OCI-LY3 (cell line): ENCODE results near the gene SELENOH.
"Not testable (repeated sequence)": the region's sequence is repeated elsewhere in the genome, so short reads cannot be mapped to it uniquely, and the experiment has no call there.

Source experiments
- H2AFZ ChIP-seq: fragments of 200-600, 300-600 bp; shearing (Covaris generic); 2 replicates; pipeline ENCODE4 v1.6.0; 2014; ENCODE audit warnings: antibody characterized with exemption, low read depth, low read length
- H3K27ac ChIP-seq: fragments of 200-600, 300-600 bp; sonication (generic); 2 replicates; pipeline ENCODE4 v1.5.1; 2014; ENCODE audit warnings: mild to moderate bottlenecking, low read length, moderate library complexity, mixed read lengths
- H3K27me3 ChIP-seq: fragments of 200-600, 300-600 bp; sonication (generic); 2 replicates; pipeline ENCODE4 v1.6.1; 2014; ENCODE audit warnings: low read depth, low read length, mixed read lengths
- H3K36me3 ChIP-seq: fragments of 200-600, 300-600 bp; sonication (generic); replicated peaks from 2 replicates; pipeline ENCODE3; 2014; ENCODE audit warnings: low read depth, low read length, mixed read lengths
- H3K4me1 ChIP-seq: fragments of 300-600, 200-600 bp; sonication (generic); 2 replicates; pipeline ENCODE4 v1.6.1; 2014; ENCODE audit warnings: low read length, mixed read lengths
- H3K4me2 ChIP-seq: fragments of 200-600, 300-600 bp; sonication (generic); 2 replicates; pipeline ENCODE4 v1.6.1; 2014; ENCODE audit warnings: low read length, mixed read lengths
- H3K4me3 ChIP-seq: fragments of 300-600, 200-600 bp; sonication (generic); 2 replicates; pipeline ENCODE4 v1.5.1; 2014; ENCODE audit warnings: antibody characterized with exemption, mild to moderate bottlenecking, low read length, moderate library complexity
- H3K79me2 ChIP-seq: fragments of 300-600, 200-600 bp; shearing (Covaris generic); 2 replicates; pipeline ENCODE4 v1.6.1; 2014; ENCODE audit warnings: mild to moderate bottlenecking, low read length, mixed read lengths
- H3K9ac ChIP-seq: fragments of 300-600, 200-600 bp; shearing (Covaris generic); 2 replicates; pipeline ENCODE4 v1.6.0; 2014; ENCODE audit warnings: mild to moderate bottlenecking, low read length, moderate library complexity
- H3K9me3 ChIP-seq: fragments of 200-600, 300-600 bp; shearing (Covaris generic); 2 replicates; pipeline ENCODE4 v1.6.1; 2014; ENCODE audit warnings: low read length, mixed read lengths; ENCODE audit not compliant: insufficient read depth
- H4K20me1 ChIP-seq: fragments of 200-600, 300-600 bp; sonication (generic); 2 replicates; pipeline ENCODE4 v1.6.1; 2016; ENCODE audit warnings: low read length, mixed read lengths; ENCODE audit not compliant: insufficient read depth
- EZH2phosphoT487 ChIP-seq: fragments of 200-600 bp; shearing (Covaris generic); IDR thresholded peaks from 2 replicates; pipeline ENCODE4 v1.6.1; 2018; ENCODE audit warnings: antibody characterized with exemption, mixed run types, low read depth
- TF ChIP-seq, protein P1 (sequence below): fragments of 200-600, 300-600 bp; sonication (generic); IDR thresholded peaks from 2 replicates; pipeline ENCODE4 v1.5.1; 2014; ENCODE audit warnings: antibody characterized with exemption, low read length, low read depth

The SELENOH gene

DNA sequence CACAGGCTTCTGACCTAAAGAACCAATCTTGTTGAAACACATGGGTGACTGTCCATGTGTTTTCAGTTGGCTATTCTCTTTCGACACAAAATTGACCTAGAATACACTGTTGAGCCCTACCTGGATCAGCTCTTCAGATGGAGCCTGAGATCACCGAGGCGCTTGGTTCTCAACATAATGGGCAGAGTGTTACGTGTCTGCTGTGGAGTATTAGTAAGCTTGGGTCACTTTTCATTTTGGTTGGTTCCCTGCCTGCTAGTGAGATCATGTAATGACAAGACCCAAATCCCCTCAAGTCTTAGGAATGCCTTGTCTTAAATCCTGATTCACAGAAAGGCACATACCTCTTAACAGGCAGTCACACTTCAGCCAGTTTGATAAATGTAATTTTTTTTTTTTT, 38.0 kb upstream of the SELENOH start:
- no peak for TF ChIP-seq EZH2phosphoT487
- TF ChIP-seq, protein P1, sequence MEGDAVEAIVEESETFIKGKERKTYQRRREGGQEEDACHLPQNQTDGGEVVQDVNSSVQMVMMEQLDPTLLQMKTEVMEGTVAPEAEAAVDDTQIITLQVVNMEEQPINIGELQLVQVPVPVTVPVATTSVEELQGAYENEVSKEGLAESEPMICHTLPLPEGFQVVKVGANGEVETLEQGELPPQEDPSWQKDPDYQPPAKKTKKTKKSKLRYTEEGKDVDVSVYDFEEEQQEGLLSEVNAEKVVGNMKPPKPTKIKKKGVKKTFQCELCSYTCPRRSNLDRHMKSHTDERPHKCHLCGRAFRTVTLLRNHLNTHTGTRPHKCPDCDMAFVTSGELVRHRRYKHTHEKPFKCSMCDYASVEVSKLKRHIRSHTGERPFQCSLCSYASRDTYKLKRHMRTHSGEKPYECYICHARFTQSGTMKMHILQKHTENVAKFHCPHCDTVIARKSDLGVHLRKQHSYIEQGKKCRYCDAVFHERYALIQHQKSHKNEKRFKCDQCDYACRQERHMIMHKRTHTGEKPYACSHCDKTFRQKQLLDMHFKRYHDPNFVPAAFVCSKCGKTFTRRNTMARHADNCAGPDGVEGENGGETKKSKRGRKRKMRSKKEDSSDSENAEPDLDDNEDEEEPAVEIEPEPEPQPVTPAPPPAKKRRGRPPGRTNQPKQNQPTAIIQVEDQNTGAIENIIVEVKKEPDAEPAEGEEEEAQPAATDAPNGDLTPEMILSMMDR: no peak
- H3K36me3 ChIP-seq: peaks cover 55% of the 10 kb centered on the region
- no peak overlapping the region for H3K27ac ChIP-seq
- H3K79me2 ChIP-seq: 0 out of 2 replicates have a peak, but pooled peaks cover 5% of the 10 kb centered on the region
- H4K20me1 ChIP-seq: no peaks in the 10 kb centered on the region
- H3K4me2 ChIP-seq: no peak overlapping the region
- no peaks in the 10 kb centered on the region for H3K4me1 ChIP-seq
- no peak overlapping the region for H3K9ac ChIP-seq
- H3K4me3 ChIP-seq: no peak overlapping the region
- H2AFZ ChIP-seq: no peak overlapping the region
- H3K9me3 ChIP-seq: no peaks in the 10 kb centered on the region
- H3K27me3 ChIP-seq: no peaks in the 10 kb centered on the region

DNA sequence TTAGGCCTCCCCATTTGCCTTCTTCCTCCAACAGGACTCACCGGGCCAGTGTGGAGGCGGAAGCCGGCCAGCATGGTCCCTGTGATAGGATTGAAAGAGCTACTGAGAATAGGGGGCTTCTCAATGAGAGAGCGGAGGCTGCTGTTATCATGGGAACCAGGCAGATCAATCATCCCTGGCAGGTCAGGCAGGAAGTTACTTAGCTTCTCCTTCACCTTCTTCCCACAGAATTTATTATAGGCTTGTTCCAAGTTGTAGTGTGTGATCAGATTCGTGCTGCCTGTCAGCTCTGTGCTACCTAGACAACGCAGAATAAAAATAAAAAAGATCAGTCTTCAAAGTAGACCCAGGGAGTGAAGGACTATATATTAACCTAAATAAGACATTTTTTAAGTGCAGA, 36.4 kb upstream of the SELENOH start:
- Histone ChIP-seq H4K20me1 (no peaks in the 10 kb centered on the region; the same call in 1 of the 2 replicates), H3K36me3 (peaks cover 40% of the 10 kb centered on the region)

DNA sequence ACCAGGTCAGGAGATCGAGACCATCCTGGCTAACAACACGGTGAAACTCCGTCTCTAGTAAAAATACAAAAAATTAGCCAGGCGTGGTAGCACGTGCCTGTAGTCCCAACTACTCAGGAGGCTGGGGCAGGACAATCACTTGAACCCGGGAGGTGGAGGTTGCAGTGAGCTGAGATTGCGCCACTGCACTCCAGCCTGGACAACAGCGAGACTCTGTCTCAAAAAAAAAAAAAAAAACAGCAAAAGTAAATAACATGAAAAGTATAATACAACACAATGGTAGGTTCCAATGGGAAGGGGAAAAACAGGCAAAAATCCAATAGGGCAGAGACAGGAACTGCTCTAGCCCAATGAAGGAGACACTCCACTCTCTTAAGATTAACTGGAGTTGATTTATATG, 35.9 kb upstream of the SELENOH start:
- peaks cover 38% of the 10 kb centered on the region for H3K36me3 ChIP-seq
- H3K79me2 ChIP-seq: peaks cover 11% of the 10 kb centered on the region
- not testable (repeated sequence) for H3K9me3 ChIP-seq, H3K4me3 ChIP-seq, H2AFZ ChIP-seq, H3K4me2 ChIP-seq, H3K27ac ChIP-seq, H3K9ac ChIP-seq, H3K27me3 ChIP-seq, H4K20me1 ChIP-seq
- peaks cover 11% of the 10 kb centered on the region for H3K4me1 ChIP-seq

More for the DNA sequence above, 36.4 kb upstream of the SELENOH start:
- Histone ChIP-seq H3K9me3 (no peaks in the 10 kb centered on the region), H3K4me2 (no peak overlapping the region), H3K4me1 (peaks cover 6% of the 10 kb centered on the region), H3K79me2 (peaks cover 6% of the 10 kb centered on the region), H3K9ac (no peak overlapping the region), H2AFZ (no peak overlapping the region), H3K4me3 (no peak overlapping the region), H3K27ac (no peak overlapping the region), H3K27me3 (no peaks in the 10 kb centered on the region)
- TF ChIP-seq EZH2phosphoT487: no peak
- TF ChIP-seq, protein P1: no peak

DNA sequence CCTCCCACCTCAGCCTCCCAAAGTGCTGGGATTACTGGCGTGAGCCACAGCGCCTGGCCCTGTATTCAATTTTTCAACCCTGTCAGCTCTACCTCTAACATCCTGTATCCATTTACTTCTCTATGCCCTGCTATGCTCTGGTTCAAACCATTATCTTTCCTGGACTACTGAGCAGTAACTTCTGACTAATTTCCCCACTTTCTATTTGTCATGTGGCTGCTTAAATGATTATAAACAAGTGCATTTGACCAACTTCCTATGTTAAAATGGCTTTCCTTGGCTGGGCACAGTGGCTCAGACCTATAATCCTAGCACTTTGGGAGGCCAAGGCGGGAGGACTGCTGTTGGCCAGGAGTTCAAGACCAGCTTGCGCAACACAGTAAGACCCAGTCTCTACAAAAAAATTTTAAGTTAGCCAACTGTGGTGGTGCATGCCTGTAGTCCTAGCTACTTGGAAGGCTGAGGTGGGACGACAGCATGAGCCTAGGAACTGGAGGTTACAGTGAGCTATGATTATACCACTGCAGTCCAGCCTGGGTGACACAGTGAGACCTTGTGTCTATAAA, 31.4 kb upstream of the SELENOH start:
- TF ChIP-seq, protein P1: no peak
- no peak for TF ChIP-seq EZH2phosphoT487
- Histone ChIP-seq H3K27me3 (no peaks in the 10 kb centered on the region), H3K9me3 (no peaks in the 10 kb centered on the region), H3K79me2 (peaks cover 53% of the 10 kb centered on the region), H4K20me1 (no peaks in the 10 kb centered on the region; the same call in 1 of the 2 replicates), H3K4me2 (peak overlapping the region; percentile 57), H3K36me3 (peaks cover 15% of the 10 kb centered on the region), H3K4me3 (peak overlapping the region; percentile 16; the same call in 1 of the 2 replicates), H2AFZ (no peak overlapping the region), H3K27ac (peak overlapping the region; percentile 39), H3K4me1 (peaks cover 32% of the 10 kb centered on the region), H3K9ac (no peak overlapping the region)
